RWPE2 (cell line): ENCODE measurements around the gene NSUN4.

Source experiments
- ATAC-seq: fragments of 200-7000 bp; cut with Tn5 transposase; 3 replicates; pipeline ENCODE4 v1.9.1; 2021; ENCODE audit warnings: low read depth
- DNase-seq: peaks from one replicate; pipeline ENCODE4 v3.0.0-alpha.2; 2020; ENCODE audit warnings: low spot score
- H3K27ac ChIP-seq: fragments of 450-650 bp; 2 replicates; pipeline ENCODE4 v1.5.1; 2017; ENCODE audit warnings: mild to moderate bottlenecking; ENCODE audit not compliant: poor library complexity, severe bottlenecking
- H3K27me3 ChIP-seq: fragments of 250-450 bp; sonication (Bioruptor Pico); 2 replicates; pipeline ENCODE4 v1.5.1; 2021; ENCODE audit warnings: mild to moderate bottlenecking, moderate library complexity; ENCODE audit not compliant: insufficient read depth, poor library complexity, severe bottlenecking
- H3K36me3 ChIP-seq: fragments of 250-450 bp; sonication (Bioruptor Pico); 2 replicates; pipeline ENCODE4 v1.5.1; 2020; ENCODE audit warnings: low read depth, mild to moderate bottlenecking, moderate library complexity
- H3K4me1 ChIP-seq: fragments of 250-450 bp; sonication (Bioruptor Pico); 2 replicates; pipeline ENCODE4 v1.5.1; 2021; ENCODE audit warnings: mild to moderate bottlenecking, moderate library complexity; ENCODE audit not compliant: insufficient read depth, poor library complexity, severe bottlenecking
- H3K4me3 ChIP-seq: fragments of 250-450 bp; sonication (Bioruptor Pico); 2 replicates; pipeline ENCODE4 v1.5.1; 2021; ENCODE audit warnings: mild to moderate bottlenecking, moderate library complexity; ENCODE audit not compliant: severe bottlenecking
- H3K9me3 ChIP-seq: fragments of 250-450 bp; sonication (Bioruptor Pico); 2 replicates; pipeline ENCODE4 v1.5.1; 2021; ENCODE audit warnings: mild to moderate bottlenecking, moderate library complexity; ENCODE audit not compliant: severe bottlenecking
- CTCF ChIP-seq: fragments of 450-650 bp; IDR thresholded peaks from one replicate; pipeline ENCODE4 v1.5.1; 2017; ENCODE audit warnings: mild to moderate bottlenecking, moderate library complexity; ENCODE audit not compliant: poor library complexity, severe bottlenecking

Gene NSUN4

GRCh38 chr1:46340404-46341221 is at the start of gene NSUN4:
TSS of gene NSUN4 (plus strand) at chr1:46340807. CDS start at chr1:46340827, 20 bp downstream.
- Histone ChIP-seq H3K4me1 (peaks cover 10% of the 10 kb centered on the region), H3K27ac (peak within 1 kb of the TSS; percentile 92), H3K27me3 (no peaks in the 10 kb centered on the region), H3K36me3 (peaks cover 23% of the 10 kb centered on the region), H3K4me3 (peak within 1 kb of the TSS; percentile 85), H3K9me3 (no peaks in the 10 kb centered on the region)
- peak; percentile 88 for TF ChIP-seq CTCF
- ATAC-seq (peak; percentile 87), DNase-seq (peak; percentile 87)

GRCh38 chr1:46295306-46295705 is 45.3 kb upstream of the NSUN4 start:
- no peak for DNase-seq
- Histone ChIP-seq H3K4me3 (no peak overlapping the region), H3K9me3 (no peaks in the 10 kb centered on the region), H3K36me3 (peaks cover 56% of the 10 kb centered on the region), H3K27ac (no peak overlapping the region), H3K27me3 (no peaks in the 10 kb centered on the region), H3K4me1 (no peaks in the 10 kb centered on the region)
- TF ChIP-seq CTCF, result no peak
- no peak for ATAC-seq

- Histone ChIP-seq H3K27me3 (no peaks in the 10 kb centered on the region), H3K27ac (no peak overlapping the region), H3K36me3 (peaks cover 48% of the 10 kb centered on the region), H3K9me3 (no peaks in the 10 kb centered on the region), H3K4me1 (no peaks in the 10 kb centered on the region), H3K4me3 (no peak overlapping the region)
- no peak for TF ChIP-seq CTCF
- ATAC-seq (no peak), DNase-seq (no peak)
Observed at GRCh38 chr1:46298387-46298786, 42.2 kb upstream of the NSUN4 start.

- Histone ChIP-seq H3K36me3 (peaks cover 36% of the 10 kb centered on the region), H3K27me3 (no peaks in the 10 kb centered on the region), H3K9me3 (no peaks in the 10 kb centered on the region), H3K4me3 (peak overlapping the region; percentile 58), H3K4me1 (peaks cover 3% of the 10 kb centered on the region), H3K27ac (peak overlapping the region; percentile 80)
- ATAC-seq, result peak; percentile 2; the same call in 1 of the 3 replicates
- TF ChIP-seq CTCF, result no peak
- DNase-seq, result no peak
Observed at GRCh38 chr1:46300673-46301405, 39.8 kb upstream of the NSUN4 start.
